Common myeloid progenitor, CD34-positive (primary cell): ENCODE results near the gene KCTD10.

Experiments
- CTCF ChIA-PET: fragments of 350-600 bp; sonication (Branson Sonifier 250); formaldehyde crosslinking; loops from one replicate; lab custom pipeline; 2021; ENCODE audit warnings: antibody characterized with exemption; lab: Charles Lee
- POLR2A ChIA-PET: fragments of 350-600 bp; sonication (Branson Sonifier 250); formaldehyde crosslinking; loops from one replicate; lab custom pipeline; 2021; ENCODE audit warnings: antibody characterized with exemption; lab: Charles Lee
- DNase-seq, 3 donors: peaks; one replicate each; pipeline versions ENCODE4 v3.0.0 to v3.0.0-alpha.2; 2013
- H3K27ac ChIP-seq, 2 experiments: 1 replicate in 1 of 2; 2 replicates in 1 of 2; pipeline ENCODE4 v1.7.0; 2013; ENCODE audit warnings: inconsistent platforms in 2 of 2, low read length in 2 of 2, mild to moderate bottlenecking in 2 of 2, low read depth in 1 of 2, moderate library complexity in 1 of 2; ENCODE audit not compliant: severe bottlenecking in 2 of 2, insufficient read depth in 1 of 2, poor library complexity in 1 of 2
- H3K27me3 ChIP-seq, 5 experiments: replicated peaks in 2 of 5; 1 replicate in 3 of 5; 2 replicates in 2 of 5; pipeline versions ENCODE4 v1.6.1 to v1.7.0; 2013; ENCODE audit warnings: low read length in 4 of 5, mild to moderate bottlenecking in 2 of 5, moderate library complexity in 2 of 5, inconsistent platforms in 1 of 5; ENCODE audit not compliant: insufficient read depth in 5 of 5, control insufficient read depth in 4 of 5
- H3K36me3 ChIP-seq, 4 experiments: 1 replicate in 2 of 4; 2 replicates in 2 of 4; pipeline versions ENCODE4 v1.6.1 to v1.7.0; 2013; ENCODE audit warnings: low read length in 3 of 4, control low read depth in 1 of 4, mild to moderate bottlenecking in 1 of 4; ENCODE audit not compliant: control insufficient read depth in 4 of 4, insufficient read depth in 4 of 4
- H3K4me1 ChIP-seq, 4 experiments: 1 replicate in 3 of 4; 2 replicates in 1 of 4; pipeline versions ENCODE4 v1.6.1 to v1.7.1; 2013; ENCODE audit warnings: low read length in 3 of 4, mild to moderate bottlenecking in 3 of 4, control low read depth in 1 of 4, inconsistent platforms in 1 of 4, moderate library complexity in 1 of 4; ENCODE audit not compliant: control insufficient read depth in 4 of 4, insufficient read depth in 4 of 4; ENCODE audit errors: control extremely low read depth in 1 of 4
- H3K4me3 ChIP-seq, 7 experiments: 1 replicate in 4 of 7; 2 replicates in 3 of 7; pipeline versions ENCODE4 v1.5.1 to v1.7.0; 2013; ENCODE audit warnings: mild to moderate bottlenecking in 7 of 7, low read length in 6 of 7, moderate library complexity in 6 of 7, inconsistent platforms in 2 of 7, low read depth in 2 of 7, control low read depth in 1 of 7; ENCODE audit not compliant: insufficient read depth in 4 of 7, control insufficient read depth in 1 of 7; ENCODE audit errors: extremely low read depth in 1 of 7
- H3K9me3 ChIP-seq, 5 experiments: 1 replicate in 4 of 5; 2 replicates in 1 of 5; pipeline versions ENCODE4 v1.6.1 to v1.7.1; 2013; ENCODE audit warnings: low read length in 4 of 5, mild to moderate bottlenecking in 2 of 5, inconsistent platforms in 1 of 5, low read depth in 1 of 5, moderate library complexity in 1 of 5; ENCODE audit not compliant: control insufficient read depth in 4 of 5, insufficient read depth in 2 of 5; ENCODE audit errors: control extremely low read depth in 1 of 5
- WGBS: methylation state at CpG from one replicate; pipeline ENCODE4 v1.1.5; 2013; ENCODE audit not compliant: insufficient coverage; 5-methylcytosine and 5-hydroxymethylcytosine counted together

The KCTD10 gene

GRCh38 chr12:109495012-109495411 is 17.9 kb upstream of the KCTD10 start:
- ChIA-PET CTCF (interaction anchor here (1.0 kb wide), 1 partner anchor 19 kb away, joined by 3 read pairs; no protein-coding TSS in a partner anchor), POLR2A (no interaction called here)
- no peak overlapping the region for H3K4me3 ChIP-seq
- H3K36me3 ChIP-seq: peaks cover 17 to 72% (median 39%) of the 10 kb centered on the region in 4 experiments
- H3K4me1 ChIP-seq: no peaks in the 10 kb centered on the region
- no peak for DNase-seq
- no peak overlapping the region for H3K27ac ChIP-seq
- no peaks in the 10 kb centered on the region for H3K27me3 ChIP-seq
- H3K9me3 ChIP-seq: peaks cover 0 to 4% (median 0%) of the 10 kb centered on the region in 5 experiments

- H3K4me3 ChIP-seq: no peak overlapping the region
- H3K36me3 ChIP-seq: peaks cover 18 to 72% (median 42%) of the 10 kb centered on the region in 4 experiments
- H3K27ac ChIP-seq: no peak overlapping the region
- H3K4me1 ChIP-seq: no peaks in the 10 kb centered on the region
- DNase-seq: no peak
- CTCF ChIA-PET: interaction anchor here (1.0 to 1.4 kb wide), 2 partner anchors 13 to 19 kb away, joined by 3 read pairs; no protein-coding TSS in a partner anchor
- POLR2A ChIA-PET: no interaction called here
- WGBS: 95% methylated on average over 6 of the region's 7 CpGs
- peaks cover 0 to 4% (median 0%) of the 10 kb centered on the region in 5 experiments for H3K9me3 ChIP-seq
- H3K27me3 ChIP-seq: no peaks in the 10 kb centered on the region
These were observed 17.3 kb upstream of the KCTD10 start for GRCh38 chr12:109494348-109494881.

DNA sequence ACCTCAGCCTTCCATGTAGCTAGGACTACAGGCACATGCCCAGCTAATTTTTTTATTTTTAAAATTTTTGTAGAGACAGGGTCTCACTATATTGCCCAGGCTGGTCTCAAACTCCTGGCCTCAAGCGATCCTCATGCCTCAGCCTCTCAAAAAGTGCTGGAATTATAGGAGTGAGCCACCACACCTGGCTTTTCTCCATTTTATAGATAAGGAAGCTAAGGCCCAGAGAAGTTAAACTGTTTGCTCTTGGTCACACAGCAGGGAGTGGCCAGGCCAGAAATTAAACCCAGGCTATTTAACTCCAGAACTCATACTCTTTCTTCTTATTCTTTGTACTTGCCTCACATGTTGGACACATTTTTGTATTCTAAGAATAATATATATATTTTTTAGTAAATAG is 16.8 kb upstream of the KCTD10 start:
- peaks cover 0 to 4% (median 0%) of the 10 kb centered on the region in 5 experiments for H3K9me3 ChIP-seq
- POLR2A ChIA-PET: no interaction called here
- no peaks in the 10 kb centered on the region for H3K4me1 ChIP-seq
- H3K4me3 ChIP-seq: no peak overlapping the region
- peaks cover 18 to 72% (median 44%) of the 10 kb centered on the region in 4 experiments for H3K36me3 ChIP-seq
- WGBS: 100% methylated on average over 1 of the region's 1 CpG
- H3K27me3 ChIP-seq: no peaks in the 10 kb centered on the region
- H3K27ac ChIP-seq: no peak overlapping the region
- no peak for DNase-seq
- CTCF ChIA-PET: interaction anchor here (1.4 kb wide), 1 partner anchor 12 kb away, joined by 3 read pairs; no protein-coding TSS in a partner anchor

DNA sequence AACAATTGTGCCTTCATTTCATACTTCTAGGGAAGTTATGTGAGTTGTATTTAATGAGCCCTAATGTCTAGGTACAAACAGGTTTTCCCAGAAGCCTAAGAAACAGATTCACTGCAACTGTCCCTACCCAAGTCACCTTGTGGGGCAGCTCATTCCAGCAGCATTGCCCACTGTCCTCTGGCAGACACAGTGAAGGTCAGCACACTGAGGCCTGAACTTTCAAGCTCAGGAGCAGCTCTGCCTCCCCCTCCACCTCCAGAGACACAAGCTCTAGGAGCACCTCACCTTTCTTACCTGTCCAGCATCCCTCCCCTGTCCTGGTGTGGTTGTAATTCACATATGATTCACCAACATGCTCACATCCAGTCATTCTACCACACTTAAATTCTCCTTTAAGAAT is 16.0 kb upstream of the KCTD10 start:
- ChIA-PET CTCF (interaction anchor here (1.4 kb wide), 1 partner anchor 12 kb away, joined by 3 read pairs; no protein-coding TSS in a partner anchor), POLR2A (no interaction called here)
- DNase-seq: no peak
- Histone ChIP-seq H3K27ac (no peak overlapping the region), H3K36me3 (peaks cover 24 to 72% (median 46%) of the 10 kb centered on the region in 4 experiments), H3K27me3 (no peaks in the 10 kb centered on the region), H3K4me3 (no peak overlapping the region), H3K9me3 (peaks cover 0 to 4% (median 0%) of the 10 kb centered on the region in 5 experiments), H3K4me1 (no peaks in the 10 kb centered on the region)

- no peak overlapping the region for H3K27ac ChIP-seq
- H3K4me1 ChIP-seq: no peaks in the 10 kb centered on the region
- ChIA-PET POLR2A (no interaction called here), CTCF (no interaction called here)
- H3K36me3 ChIP-seq: peaks cover 31 to 72% (median 46%) of the 10 kb centered on the region in 4 experiments
- DNase-seq: no peak
- no peaks in the 10 kb centered on the region for H3K27me3 ChIP-seq
- peaks cover 0 to 4% (median 0%) of the 10 kb centered on the region in 5 experiments for H3K9me3 ChIP-seq
- no peak overlapping the region for H3K4me3 ChIP-seq
- no CpG with 5 or more reads among the region's 5 CpGs for WGBS
These were observed 15.3 kb upstream of the KCTD10 start for GRCh38 chr12:109492371-109492770.

DNA sequence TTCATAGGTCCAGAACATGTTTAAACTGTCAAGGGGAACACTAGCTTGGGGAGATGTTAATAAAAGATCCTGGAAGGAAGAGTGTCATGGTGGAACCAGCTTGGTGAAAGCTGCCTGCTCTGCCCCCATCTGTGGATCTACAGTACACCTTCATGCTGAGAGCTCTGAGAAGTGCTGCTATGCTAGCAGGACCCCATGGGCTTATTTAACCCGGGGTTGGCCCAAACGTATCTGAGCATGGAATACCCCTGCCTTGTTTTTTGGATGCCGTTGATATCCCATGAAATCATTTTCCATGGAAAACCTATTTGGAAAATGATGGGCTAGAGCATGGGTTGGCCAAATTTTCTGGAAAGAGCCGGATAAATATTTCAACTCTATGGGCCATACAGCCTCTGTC is 14.6 kb upstream of the KCTD10 start:
- ChIA-PET POLR2A (no interaction called here), CTCF (no interaction called here)
- Histone ChIP-seq H3K9me3 (peaks cover 0 to 4% (median 0%) of the 10 kb centered on the region in 5 experiments), H3K4me1 (no peaks in the 10 kb centered on the region), H3K4me3 (no peak overlapping the region), H3K36me3 (peaks cover 35 to 76% (median 52%) of the 10 kb centered on the region in 4 experiments), H3K27ac (no peak overlapping the region), H3K27me3 (no peaks in the 10 kb centered on the region)
- DNase-seq: no peak
- WGBS: 100% methylated on average over 4 of the region's 4 CpGs

DNA sequence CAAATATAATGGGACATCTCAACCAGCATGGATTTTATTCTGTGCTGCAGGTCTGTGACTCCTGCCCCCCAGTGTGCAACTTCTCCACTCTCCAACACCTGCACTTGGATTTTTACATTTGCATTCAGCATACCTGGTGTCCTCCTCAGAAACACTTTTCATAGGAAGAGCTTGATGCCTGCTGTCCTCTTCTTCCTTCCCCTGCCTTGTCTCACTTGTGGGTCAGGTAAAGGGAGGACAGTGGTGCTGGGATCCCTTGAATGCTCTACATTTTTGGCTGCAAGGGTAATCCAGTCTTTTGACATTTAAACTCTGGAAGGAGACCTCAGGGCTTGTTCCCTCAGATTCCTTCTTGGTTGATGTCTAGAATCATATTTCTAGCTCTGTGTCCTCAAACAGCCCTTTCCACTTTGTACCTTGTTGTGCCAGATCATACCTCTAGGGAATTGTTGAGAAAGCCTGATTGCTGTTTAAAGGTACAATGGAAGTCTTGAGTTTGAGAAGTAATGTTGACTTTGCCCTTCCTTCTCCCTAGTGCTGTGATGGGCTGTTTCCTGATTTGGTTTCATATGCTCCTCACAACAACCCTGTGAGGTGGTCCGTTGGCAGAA is 13.0 kb upstream of the KCTD10 start:
- ChIA-PET POLR2A (no interaction called here), CTCF (interaction anchor here (1.3 kb wide), 1 partner anchor 21 kb away, joined by 3 read pairs; no protein-coding TSS in a partner anchor)
- H3K27me3 ChIP-seq: no peaks in the 10 kb centered on the region
- no peak overlapping the region for H3K27ac ChIP-seq
- H3K4me1 ChIP-seq: no peaks in the 10 kb centered on the region
- no peak overlapping the region for H3K4me3 ChIP-seq
- H3K36me3 ChIP-seq: peaks cover 39 to 81% (median 67%) of the 10 kb centered on the region in 4 experiments
- no peak for DNase-seq
- no CpG with 5 or more reads among the region's 1 CpG for WGBS
- H3K9me3 ChIP-seq: no peaks in the 10 kb centered on the region
